Erythroblast (primary cell): ENCODE results near the gene FBXL17.

Source experiments
- GATA1 ChIP-seq: IDR thresholded peaks from 2 replicates; pipeline ENCODE4 v1.6.1; 2011; ENCODE audit warnings: low read depth, mild to moderate bottlenecking, control low read depth, low read length, moderate library complexity
- POLR2A ChIP-seq: IDR thresholded peaks from 2 replicates; pipeline ENCODE4 v1.6.1; 2011; ENCODE audit warnings: mild to moderate bottlenecking, low read length

DNA sequence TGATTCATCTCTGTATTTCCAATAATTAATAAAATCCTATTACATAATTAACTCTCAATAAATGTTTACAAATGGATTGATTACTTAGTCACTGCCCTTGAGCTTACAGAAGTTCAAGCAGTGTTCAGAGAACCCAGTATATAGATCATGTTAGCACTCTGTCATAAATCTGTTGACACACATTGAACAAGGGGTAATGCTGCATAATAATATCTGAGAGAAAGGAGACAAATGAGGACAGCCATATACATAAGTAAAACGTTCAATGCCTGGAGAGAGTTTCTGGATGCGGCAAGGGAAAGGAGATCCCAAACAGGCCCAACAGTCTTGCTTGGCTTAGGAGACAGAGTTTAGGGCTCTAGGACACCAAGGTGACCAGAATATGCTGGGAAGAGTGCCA is 270.2 kb downstream of the FBXL17 start:
- TF ChIP-seq POLR2A (no peak), GATA1 (no peak)
